Skeletal muscle satellite cell (primary cell): ENCODE results near the gene TLR3.
"Not testable (repeated sequence)": the region's sequence is repeated elsewhere in the genome, so short reads cannot be mapped to it uniquely, and the experiment has no call there.

Source experiments
- H3K27me3 ChIP-seq: 2 replicates; pipeline ENCODE4 v1.7.0; 2013; ENCODE audit warnings: low read length; ENCODE audit not compliant: control insufficient read depth, insufficient read depth
- H3K36me3 ChIP-seq: 2 replicates; pipeline ENCODE4 v1.7.0; 2013; ENCODE audit warnings: mild to moderate bottlenecking, control low read depth, low read length; ENCODE audit not compliant: insufficient read depth
- H3K4me1 ChIP-seq: 2 replicates; pipeline ENCODE4 v1.7.0; 2013; ENCODE audit warnings: low read length; ENCODE audit not compliant: control insufficient read depth, insufficient read depth
- H3K4me2 ChIP-seq: 2 replicates; pipeline ENCODE4 v1.7.0; 2013; ENCODE audit warnings: mild to moderate bottlenecking, low read length
- H3K4me3 ChIP-seq: 2 replicates; pipeline ENCODE4 v1.7.0; 2013; ENCODE audit warnings: low read length
- H3K9ac ChIP-seq: 2 replicates; pipeline ENCODE4 v1.7.0; 2013; ENCODE audit warnings: mild to moderate bottlenecking, low read depth, low read length, moderate library complexity
- H3K9me3 ChIP-seq: replicated peaks from 2 replicates; pipeline ENCODE4 v1.7.0; 2013; ENCODE audit warnings: mild to moderate bottlenecking, control low read depth, low read length

Gene TLR3

GRCh38 chr4:186030399-186030775 is 38.6 kb upstream of the TLR3 start:
- Histone ChIP-seq H3K9me3 (peaks cover 5% of the 10 kb centered on the region), H3K4me2 (peak overlapping the region; percentile 72), H3K36me3 (no peaks in the 10 kb centered on the region)

GRCh38 chr4:186030795-186031194 is 38.2 kb upstream of the TLR3 start:
- peaks cover 2% of the 10 kb centered on the region for H3K27me3 ChIP-seq
- peak overlapping the region; percentile 29 for H3K9ac ChIP-seq
- peaks cover 5% of the 10 kb centered on the region for H3K9me3 ChIP-seq
- H3K4me3 ChIP-seq: no peak overlapping the region
- no peaks in the 10 kb centered on the region for H3K36me3 ChIP-seq
- peak overlapping the region; percentile 72 for H3K4me2 ChIP-seq
- H3K4me1 ChIP-seq: peaks cover 21% of the 10 kb centered on the region

More at GRCh38 chr4:186030399-186030775, 38.6 kb upstream of the TLR3 start:
- H3K9ac ChIP-seq: peak overlapping the region; percentile 29
- peaks cover 2% of the 10 kb centered on the region for H3K27me3 ChIP-seq
- peak overlapping the region; percentile 42 for H3K4me3 ChIP-seq
- H3K4me1 ChIP-seq: peaks cover 21% of the 10 kb centered on the region

- H3K9me3 ChIP-seq: peaks cover 5% of the 10 kb centered on the region
- peaks cover 21% of the 10 kb centered on the region for H3K4me1 ChIP-seq
- no peak overlapping the region for H3K9ac ChIP-seq
- no peaks in the 10 kb centered on the region for H3K36me3 ChIP-seq
- H3K4me3 ChIP-seq: no peak overlapping the region
- no peak overlapping the region for H3K4me2 ChIP-seq
- peaks cover 2% of the 10 kb centered on the region for H3K27me3 ChIP-seq
Measured at GRCh38 chr4:186032259-186032658, 36.7 kb upstream of the TLR3 start.

- Histone ChIP-seq H3K4me3 (no peak overlapping the region), H3K36me3 (no peaks in the 10 kb centered on the region), H3K9me3 (peaks cover 5% of the 10 kb centered on the region), H3K4me2 (no peak overlapping the region), H3K9ac (no peak overlapping the region), H3K27me3 (peaks cover 7% of the 10 kb centered on the region), H3K4me1 (peaks cover 21% of the 10 kb centered on the region)
Measured at GRCh38 chr4:186033027-186033426, 35.9 kb upstream of the TLR3 start.

DNA sequence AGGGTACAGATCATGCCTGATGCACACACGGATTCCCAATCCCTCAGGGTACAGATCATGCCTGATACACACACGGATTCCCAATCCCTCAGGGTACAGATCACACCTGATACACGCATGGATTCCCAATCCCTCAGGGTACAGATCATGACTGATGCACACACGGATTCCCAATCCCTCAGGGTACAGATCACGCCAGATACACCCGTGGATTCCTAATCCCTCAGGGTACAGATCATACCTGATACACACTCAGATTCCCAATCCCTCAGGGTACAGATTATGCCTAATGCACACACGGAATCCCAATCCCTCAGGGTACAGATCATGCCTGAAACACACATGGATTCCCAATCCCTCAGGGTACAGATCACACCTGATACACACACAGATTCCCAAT is 34.3 kb upstream of the TLR3 start:
- not testable (repeated sequence) for H3K9me3 ChIP-seq, H3K36me3 ChIP-seq, H3K4me2 ChIP-seq, H3K4me3 ChIP-seq, H3K9ac ChIP-seq
- H3K27me3 ChIP-seq: peaks cover 13% of the 10 kb centered on the region
- peaks cover 14% of the 10 kb centered on the region for H3K4me1 ChIP-seq

GRCh38 chr4:186036976-186037581 is 31.9 kb upstream of the TLR3 start:
- Histone ChIP-seq H3K9me3 (peaks cover 5% of the 10 kb centered on the region), H3K36me3 (no peaks in the 10 kb centered on the region), H3K4me1 (no peaks in the 10 kb centered on the region), H3K9ac (no peak overlapping the region), H3K4me2 (no peak overlapping the region), H3K27me3 (peaks cover 20% of the 10 kb centered on the region), H3K4me3 (no peak overlapping the region)

DNA sequence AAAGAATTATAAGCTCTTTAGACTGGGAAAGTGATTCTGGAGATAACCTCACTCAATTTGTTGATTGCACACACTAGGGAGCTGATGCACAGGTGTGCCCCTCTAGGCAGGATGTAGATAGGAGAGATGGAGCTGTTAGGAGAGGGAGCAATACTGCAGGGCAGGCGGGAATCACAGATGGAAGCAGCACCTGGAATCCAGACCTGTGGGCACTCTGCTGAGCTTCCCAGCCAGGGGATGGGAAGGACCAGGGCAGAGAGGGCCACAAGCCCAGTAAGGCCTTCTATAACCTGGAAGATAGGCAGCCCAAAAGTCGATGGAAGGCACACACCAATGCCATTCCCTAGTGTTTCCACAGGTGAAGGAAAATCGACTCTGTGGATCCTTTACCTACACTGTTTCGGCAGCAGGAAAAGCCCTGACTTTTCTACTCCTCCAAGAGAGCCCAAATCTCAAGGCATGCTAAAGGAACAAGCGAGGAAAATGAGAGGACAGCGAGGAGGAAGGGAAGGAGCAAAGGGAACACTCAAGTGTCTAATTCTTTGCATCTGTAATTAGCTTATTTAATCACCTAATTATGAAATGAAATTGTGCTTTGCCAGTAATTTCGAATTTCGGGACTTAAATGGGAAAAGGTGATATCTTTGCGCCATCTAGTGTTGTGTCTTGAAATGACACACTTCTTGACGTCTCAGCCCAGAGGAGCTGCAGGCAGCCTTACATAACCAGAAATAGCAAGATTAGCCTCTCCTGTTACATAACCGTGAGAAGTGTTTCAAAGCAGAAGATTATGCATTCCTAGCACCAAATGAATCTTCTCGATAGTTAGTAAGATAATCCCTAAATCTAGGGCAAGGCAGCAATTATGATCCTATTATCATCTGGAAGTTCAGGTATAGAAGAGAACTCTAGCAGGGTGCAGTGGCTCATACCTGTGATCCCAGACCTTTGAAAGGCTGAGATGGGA is 31.0 kb upstream of the TLR3 start:
- Histone ChIP-seq H3K4me1 (no peaks in the 10 kb centered on the region), H3K27me3 (peaks cover 18% of the 10 kb centered on the region), H3K9ac (no peak overlapping the region), H3K9me3 (peaks cover 5% of the 10 kb centered on the region), H3K36me3 (no peaks in the 10 kb centered on the region), H3K4me3 (no peak overlapping the region), H3K4me2 (no peak overlapping the region)

GRCh38 chr4:186039697-186040096 is 29.3 kb upstream of the TLR3 start:
- Histone ChIP-seq H3K4me2 (no peak overlapping the region), H3K9ac (no peak overlapping the region), H3K27me3 (peaks cover 18% of the 10 kb centered on the region), H3K9me3 (peaks cover 5% of the 10 kb centered on the region), H3K36me3 (no peaks in the 10 kb centered on the region), H3K4me3 (no peak overlapping the region), H3K4me1 (no peaks in the 10 kb centered on the region)

DNA sequence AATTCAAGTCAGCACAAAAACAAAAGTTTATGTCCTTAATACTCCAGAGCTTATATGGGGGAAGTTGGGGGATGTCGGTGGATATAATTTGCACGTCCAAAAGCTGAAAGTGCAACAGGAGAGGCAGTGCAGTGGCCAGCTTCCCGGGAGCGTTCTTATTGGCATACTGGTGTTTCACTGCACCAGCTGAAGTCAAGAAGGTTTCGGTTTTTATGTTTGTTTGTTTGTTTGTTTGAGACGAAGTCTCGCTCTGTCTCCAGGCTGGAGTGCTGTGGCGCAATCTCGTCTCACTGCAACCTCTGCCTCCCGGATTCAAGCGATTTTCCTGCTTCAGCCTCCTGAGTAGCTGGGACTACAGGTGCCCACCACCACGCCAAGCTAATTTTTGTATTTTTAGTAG is 28.6 kb upstream of the TLR3 start:
- Histone ChIP-seq H3K9ac (no peak overlapping the region), H3K4me1 (no peaks in the 10 kb centered on the region), H3K27me3 (peaks cover 18% of the 10 kb centered on the region), H3K4me2 (no peak overlapping the region), H3K9me3 (no peaks in the 10 kb centered on the region), H3K36me3 (no peaks in the 10 kb centered on the region), H3K4me3 (no peak overlapping the region)

DNA sequence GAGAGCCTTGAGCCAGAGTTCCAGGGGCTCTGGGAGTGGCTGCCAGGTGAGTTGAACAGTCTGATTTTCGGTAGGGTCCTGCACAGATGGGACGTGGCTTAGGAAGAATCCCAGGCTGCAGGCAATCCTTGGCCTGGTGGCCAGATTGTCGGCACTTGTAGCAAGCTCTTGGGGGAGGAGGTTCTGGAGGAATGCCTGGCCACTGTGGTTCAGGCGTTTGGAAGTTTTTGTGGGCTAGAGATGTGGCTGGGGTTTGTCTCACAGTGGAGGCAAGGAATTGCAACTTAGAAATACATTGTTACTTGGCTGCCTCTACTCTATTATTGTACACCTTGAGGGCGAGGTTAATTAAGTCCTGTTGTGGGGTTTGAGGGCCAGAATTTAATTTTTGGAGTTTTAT is 21.5 kb upstream of the TLR3 start:
- H3K27me3 ChIP-seq, H3K9me3 ChIP-seq, H3K4me1 ChIP-seq, H3K4me3 ChIP-seq, H3K4me2 ChIP-seq, H3K9ac ChIP-seq, H3K36me3 ChIP-seq: not testable (repeated sequence)

- not testable (repeated sequence) for H3K4me2 ChIP-seq, H3K4me1 ChIP-seq, H3K27me3 ChIP-seq, H3K9me3 ChIP-seq, H3K36me3 ChIP-seq, H3K4me3 ChIP-seq, H3K9ac ChIP-seq
Measured at GRCh38 chr4:186050135-186050534, 18.8 kb upstream of the TLR3 start.

DNA sequence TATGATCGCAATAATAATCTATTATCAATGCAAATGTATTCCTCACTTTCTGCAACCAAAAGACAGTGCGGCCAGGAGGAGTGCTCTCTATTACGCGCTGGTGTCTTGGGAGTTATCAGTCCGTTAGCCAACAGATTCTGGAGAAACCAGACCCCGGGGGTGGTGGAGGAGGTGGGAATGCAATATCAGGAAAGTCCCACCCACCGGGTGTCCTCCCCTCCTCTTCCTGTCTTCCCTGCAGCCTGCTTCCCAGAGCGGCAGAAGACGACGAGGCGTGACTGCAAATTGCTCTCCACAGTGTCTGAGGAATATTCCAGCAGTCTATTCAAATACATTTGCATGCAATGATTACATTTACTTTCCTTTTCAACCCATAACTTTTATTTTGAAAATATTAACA is 17.9 kb upstream of the TLR3 start:
- Histone ChIP-seq H3K4me3 (no peak overlapping the region), H3K4me1 (no peaks in the 10 kb centered on the region), H3K9me3 (no peaks in the 10 kb centered on the region), H3K27me3 (peaks cover 6% of the 10 kb centered on the region), H3K36me3 (no peaks in the 10 kb centered on the region), H3K4me2 (no peak overlapping the region), H3K9ac (no peak overlapping the region)
